ENCODE results near the gene HRH4.

HRH4 gene

GRCh38 chr18:24460388-24460787 lies at the start of gene HRH4:
HRH4 (plus strand) TSS chr18:24460637; CDS start chr18:24460729, 92 bp downstream.
- no peak for DNase-seq

GRCh38 chr18:24413148-24413547 lies 47.3 kb upstream of the HRH4 start:
- no peak for DNase-seq

- DNase-seq = no peak
These were observed 46.0 kb upstream of the HRH4 start for GRCh38 chr18:24414349-24415003.

- no peak for DNase-seq
These were observed 43.0 kb upstream of the HRH4 start for GRCh38 chr18:24417480-24417879.

- no peak for DNase-seq
These were observed 39.9 kb upstream of the HRH4 start for GRCh38 chr18:24420551-24420950.

GRCh38 chr18:24421831-24422230 lies 38.6 kb upstream of the HRH4 start:
- DNase-seq = no peak

- no peak for DNase-seq
These were observed 34.4 kb upstream of the HRH4 start for GRCh38 chr18:24426073-24426397.

- DNase-seq = peak; percentile 96
These were observed 33.8 kb upstream of the HRH4 start, which contains the start of gene IMPACT for GRCh38 chr18:24426398-24427294. IMPACT (plus strand) TSS chr18:24426670; CDS start chr18:24426757, 87 bp downstream.

- peak; percentile 13 for DNase-seq
These were observed 33.0 kb upstream of the HRH4 start for GRCh38 chr18:24427484-24427883.

GRCh38 chr18:24428709-24429108 lies 31.7 kb upstream of the HRH4 start:
- DNase-seq = no peak

- DNase-seq = no peak
These were observed 31.2 kb upstream of the HRH4 start for GRCh38 chr18:24429188-24429587.

GRCh38 chr18:24432618-24433017 lies 27.8 kb upstream of the HRH4 start:
- DNase-seq = no peak

GRCh38 chr18:24436939-24437338 lies 23.5 kb upstream of the HRH4 start:
- no peak for DNase-seq

GRCh38 chr18:24443870-24444269 lies 16.6 kb upstream of the HRH4 start:
- DNase-seq = no peak

- DNase-seq = no peak
These were observed 14.0 kb upstream of the HRH4 start for GRCh38 chr18:24446453-24446852.

- no peak for DNase-seq
These were observed 13.4 kb upstream of the HRH4 start for GRCh38 chr18:24446953-24447538.

- no peak for DNase-seq
These were observed 12.5 kb upstream of the HRH4 start for GRCh38 chr18:24447961-24448360.

- DNase-seq = no peak
These were observed 3.9 kb upstream of the HRH4 start for GRCh38 chr18:24456549-24456948.

GRCh38 chr18:24459772-24460171 lies 665 bp upstream of the HRH4 start:
- DNase-seq = no peak

- DNase-seq = no peak
These were observed 1.6 kb downstream of the HRH4 start for GRCh38 chr18:24461996-24462395.

- DNase-seq = no peak
These were observed 2.7 kb downstream of the HRH4 start for GRCh38 chr18:24462838-24463775.

- DNase-seq = no peak
These were observed 5.0 kb downstream of the HRH4 start for GRCh38 chr18:24465486-24465885.

- DNase-seq = no peak
These were observed 6.3 kb downstream of the HRH4 start for GRCh38 chr18:24466771-24467170.

Data from retina (tissue), 1 donor.